ENCODE data around the gene SPTB.

SPTB gene

GRCh38 chr14:64706593-64707193 is 173.0 kb downstream of the SPTB start:
- no peak for DNase-seq (ENCODE audit: low read depth)
- H3K4me3 ChIP-seq (replicated peaks; ENCODE audit: low read depth, low read length) = no peak overlapping the region
- TF ChIP-seq, protein P1, sequence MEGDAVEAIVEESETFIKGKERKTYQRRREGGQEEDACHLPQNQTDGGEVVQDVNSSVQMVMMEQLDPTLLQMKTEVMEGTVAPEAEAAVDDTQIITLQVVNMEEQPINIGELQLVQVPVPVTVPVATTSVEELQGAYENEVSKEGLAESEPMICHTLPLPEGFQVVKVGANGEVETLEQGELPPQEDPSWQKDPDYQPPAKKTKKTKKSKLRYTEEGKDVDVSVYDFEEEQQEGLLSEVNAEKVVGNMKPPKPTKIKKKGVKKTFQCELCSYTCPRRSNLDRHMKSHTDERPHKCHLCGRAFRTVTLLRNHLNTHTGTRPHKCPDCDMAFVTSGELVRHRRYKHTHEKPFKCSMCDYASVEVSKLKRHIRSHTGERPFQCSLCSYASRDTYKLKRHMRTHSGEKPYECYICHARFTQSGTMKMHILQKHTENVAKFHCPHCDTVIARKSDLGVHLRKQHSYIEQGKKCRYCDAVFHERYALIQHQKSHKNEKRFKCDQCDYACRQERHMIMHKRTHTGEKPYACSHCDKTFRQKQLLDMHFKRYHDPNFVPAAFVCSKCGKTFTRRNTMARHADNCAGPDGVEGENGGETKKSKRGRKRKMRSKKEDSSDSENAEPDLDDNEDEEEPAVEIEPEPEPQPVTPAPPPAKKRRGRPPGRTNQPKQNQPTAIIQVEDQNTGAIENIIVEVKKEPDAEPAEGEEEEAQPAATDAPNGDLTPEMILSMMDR (IDR thresholded peaks at IDR 0.05; ENCODE audit: low read length, missing control alignments) = no peak

- TF ChIP-seq, protein P1 (IDR thresholded peaks at IDR 0.05; ENCODE audit: low read length, missing control alignments) = no peak
- H3K4me3 ChIP-seq (replicated peaks; ENCODE audit: low read depth, low read length) = no peak overlapping the region
- DNase-seq (ENCODE audit: low read depth) = no peak
Observed at GRCh38 chr14:64706119-64706592, 173.6 kb downstream of the SPTB start.

GRCh38 chr14:64705381-64706118 is 174.2 kb downstream of the SPTB start:
- no peak for DNase-seq (ENCODE audit: low read depth)
- TF ChIP-seq, protein P1 (IDR thresholded peaks at IDR 0.05; ENCODE audit: low read length, missing control alignments) = no peak
- H3K4me3 ChIP-seq (replicated peaks; ENCODE audit: low read depth, low read length) = peak overlapping the region; percentile 67

DNA sequence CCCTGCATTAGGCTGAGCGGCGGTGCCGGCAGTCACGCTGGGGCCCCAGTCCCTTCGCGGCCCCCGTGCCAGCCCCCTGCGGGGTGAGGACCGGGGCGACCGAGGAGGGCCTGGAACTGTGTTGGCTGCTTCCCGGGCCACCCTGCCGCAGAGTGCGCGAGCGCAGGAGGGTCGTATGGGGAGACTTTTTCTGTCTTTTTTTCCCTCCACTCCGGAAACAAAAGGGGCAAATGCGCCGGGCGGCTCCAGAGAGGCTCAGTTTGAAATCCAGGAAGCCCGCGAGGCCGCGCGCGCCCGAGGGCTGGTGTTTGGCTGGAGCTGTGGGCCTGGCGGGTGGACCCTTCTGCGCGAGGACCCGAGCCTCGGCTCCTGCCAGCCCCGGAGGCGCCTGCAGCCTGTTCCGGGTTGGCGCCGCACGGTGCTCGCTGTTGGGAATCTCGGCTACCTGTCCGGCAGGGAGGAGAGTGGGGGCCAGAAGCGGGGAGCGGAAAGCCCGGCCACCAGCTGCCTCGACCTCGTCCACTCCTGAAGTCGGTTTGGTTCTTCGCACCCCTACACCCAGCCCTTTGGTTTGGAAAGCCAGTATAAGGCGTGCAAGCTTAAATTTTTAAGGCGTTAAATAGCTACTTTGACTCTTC is 174.8 kb downstream of the SPTB start:
- H3K4me3 ChIP-seq (replicated peaks; ENCODE audit: low read depth, low read length) = peak overlapping the region; percentile 67
- TF ChIP-seq, protein P1 (IDR thresholded peaks at IDR 0.05; ENCODE audit: low read length, missing control alignments) = no peak
- DNase-seq (ENCODE audit: low read depth) = no peak

- TF ChIP-seq, protein P1 (IDR thresholded peaks at IDR 0.05; ENCODE audit: low read length, missing control alignments) = no peak
- peak; percentile 72 for DNase-seq (ENCODE audit: low read depth)
Observed at GRCh38 chr14:64704143-64704742, 175.5 kb downstream of the SPTB start, which contains the start of gene PLEKHG3. PLEKHG3 (plus strand) TSS chr14:64704424; CDS start chr14:64727632, 23,208 bp downstream.

DNA sequence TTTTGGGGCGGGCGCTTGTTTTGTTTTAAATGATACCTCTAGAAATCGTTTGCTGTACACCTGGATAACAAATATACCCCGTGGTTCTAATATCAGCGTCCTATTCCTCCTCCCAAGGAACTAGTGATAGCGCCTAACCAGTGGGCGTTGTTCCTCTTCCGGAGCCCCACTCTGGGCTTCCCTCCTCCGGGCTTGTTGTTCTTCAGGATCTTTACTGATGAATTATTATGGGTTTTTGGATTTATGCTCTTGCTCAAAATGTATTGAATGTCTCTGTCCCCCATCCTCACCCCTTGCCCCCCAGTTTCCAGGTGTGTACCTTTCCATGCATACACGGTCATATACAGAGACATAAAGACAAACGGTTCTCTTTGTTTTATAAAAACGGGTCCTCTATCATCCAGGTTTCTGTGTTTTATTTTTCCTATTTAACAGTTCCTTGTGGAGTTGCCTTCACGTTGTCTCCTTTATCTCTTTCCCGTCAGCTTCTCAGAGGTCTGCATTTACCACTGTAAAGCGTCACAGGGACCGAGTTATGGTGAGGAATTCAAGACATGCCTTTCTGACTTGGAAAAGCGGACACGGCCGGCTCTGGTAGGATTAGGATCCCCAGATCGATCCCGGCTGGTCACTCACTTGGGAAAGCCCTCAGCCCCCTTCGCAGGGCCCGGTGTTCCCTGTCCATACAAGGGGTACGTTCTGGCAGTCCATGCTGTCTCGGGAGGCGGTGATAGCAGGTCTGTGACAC is 176.1 kb downstream of the SPTB start:
- H3K4me3 ChIP-seq (replicated peaks; ENCODE audit: low read depth, low read length) = peak overlapping the region; percentile 67
- TF ChIP-seq, protein P1 (IDR thresholded peaks at IDR 0.05; ENCODE audit: low read length, missing control alignments) = no peak
- no peak for DNase-seq (ENCODE audit: low read depth)

More at GRCh38 chr14:64704143-64704742, 175.5 kb downstream of the SPTB start, which contains the start of gene PLEKHG3:
- peak within 1 kb of the TSS; percentile 67 for H3K4me3 ChIP-seq (replicated peaks; ENCODE audit: low read depth, low read length)

All from fibroblast of pulmonary artery (primary cell).